Type B pancreatic cell (in vitro differentiated cells): Measurements from ENCODE around the gene ZBTB21. TPM values are rescaled to one million over a fixed set of nuclear protein-coding genes. Genes with fewer than 3 reads are reported as not detected.

Experiments used
- DNase-seq: peaks from one replicate; pipeline ENCODE4 v3.0.0; 2021; ENCODE audit warnings: mixed read lengths; ENCODE audit not compliant: unreplicated experiment; ENCODE audit errors: extremely low spot score
- H3K27ac Mint-ChIP-seq: 2 replicates; pipeline ENCODE4 v1.8.0; 2021; ENCODE audit warnings: mild to moderate bottlenecking, mixed read lengths
- H3K27me3 Mint-ChIP-seq: 2 replicates; pipeline ENCODE4 v1.8.0; 2021; ENCODE audit warnings: mixed read lengths
- H3K36me3 Mint-ChIP-seq: 2 replicates; pipeline ENCODE4 v1.8.0; 2021; ENCODE audit warnings: mixed read lengths
- H3K4me1 Mint-ChIP-seq: one replicate; pipeline ENCODE4 v1.8.0; 2021; ENCODE audit warnings: mixed read lengths; ENCODE audit not compliant: unreplicated experiment
- H3K4me3 Mint-ChIP-seq: 2 replicates; pipeline ENCODE4 v1.8.0; 2021; ENCODE audit warnings: mild to moderate bottlenecking, mixed read lengths
- H3K9me3 Mint-ChIP-seq: 2 replicates; pipeline ENCODE4 v1.8.0; 2021; ENCODE audit warnings: mixed read lengths
- total RNA-seq: library from RNA; stranded (reverse); gene quantifications from 2 replicates; pipeline ENCODE4 v1.2.1, GENCODE V29; 2021; ENCODE audit warnings: low replicate concordance
- TF ChIP-seq, protein P1 (sequence below): fragments of 200-600 bp; sonication (generic); conservative IDR thresholded peaks from 2 replicates; pipeline ENCODE4 v1.5.0; 2021; ENCODE audit warnings: antibody characterized with exemption, mild to moderate bottlenecking

ZBTB21 gene
- total RNA-seq, 1 donor from 2014 or later = 19.9 TPM

GRCh38 chr21:41979751-41980369 lies 30.3 kb downstream of the ZBTB21 start:
- TF ChIP-seq, protein P1, sequence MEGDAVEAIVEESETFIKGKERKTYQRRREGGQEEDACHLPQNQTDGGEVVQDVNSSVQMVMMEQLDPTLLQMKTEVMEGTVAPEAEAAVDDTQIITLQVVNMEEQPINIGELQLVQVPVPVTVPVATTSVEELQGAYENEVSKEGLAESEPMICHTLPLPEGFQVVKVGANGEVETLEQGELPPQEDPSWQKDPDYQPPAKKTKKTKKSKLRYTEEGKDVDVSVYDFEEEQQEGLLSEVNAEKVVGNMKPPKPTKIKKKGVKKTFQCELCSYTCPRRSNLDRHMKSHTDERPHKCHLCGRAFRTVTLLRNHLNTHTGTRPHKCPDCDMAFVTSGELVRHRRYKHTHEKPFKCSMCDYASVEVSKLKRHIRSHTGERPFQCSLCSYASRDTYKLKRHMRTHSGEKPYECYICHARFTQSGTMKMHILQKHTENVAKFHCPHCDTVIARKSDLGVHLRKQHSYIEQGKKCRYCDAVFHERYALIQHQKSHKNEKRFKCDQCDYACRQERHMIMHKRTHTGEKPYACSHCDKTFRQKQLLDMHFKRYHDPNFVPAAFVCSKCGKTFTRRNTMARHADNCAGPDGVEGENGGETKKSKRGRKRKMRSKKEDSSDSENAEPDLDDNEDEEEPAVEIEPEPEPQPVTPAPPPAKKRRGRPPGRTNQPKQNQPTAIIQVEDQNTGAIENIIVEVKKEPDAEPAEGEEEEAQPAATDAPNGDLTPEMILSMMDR = no peak
- Mint-ChIP-seq H3K9me3 (peaks cover 8% of the 10 kb centered on the region), H3K36me3 (no peaks in the 10 kb centered on the region), H3K27me3 (no peaks in the 10 kb centered on the region), H3K4me1 (no peaks in the 10 kb centered on the region), H3K4me3 (no peak overlapping the region), H3K27ac (no peak overlapping the region)
- DNase-seq = no peak

GRCh38 chr21:41979335-41979734 lies 30.8 kb downstream of the ZBTB21 start:
- Mint-ChIP-seq H3K4me1 (no peaks in the 10 kb centered on the region), H3K27me3 (no peaks in the 10 kb centered on the region), H3K9me3 (peaks cover 8% of the 10 kb centered on the region), H3K4me3 (no peak overlapping the region), H3K27ac (no peak overlapping the region), H3K36me3 (no peaks in the 10 kb centered on the region)
- no peak for DNase-seq
- TF ChIP-seq, protein P1 = no peak

DNA sequence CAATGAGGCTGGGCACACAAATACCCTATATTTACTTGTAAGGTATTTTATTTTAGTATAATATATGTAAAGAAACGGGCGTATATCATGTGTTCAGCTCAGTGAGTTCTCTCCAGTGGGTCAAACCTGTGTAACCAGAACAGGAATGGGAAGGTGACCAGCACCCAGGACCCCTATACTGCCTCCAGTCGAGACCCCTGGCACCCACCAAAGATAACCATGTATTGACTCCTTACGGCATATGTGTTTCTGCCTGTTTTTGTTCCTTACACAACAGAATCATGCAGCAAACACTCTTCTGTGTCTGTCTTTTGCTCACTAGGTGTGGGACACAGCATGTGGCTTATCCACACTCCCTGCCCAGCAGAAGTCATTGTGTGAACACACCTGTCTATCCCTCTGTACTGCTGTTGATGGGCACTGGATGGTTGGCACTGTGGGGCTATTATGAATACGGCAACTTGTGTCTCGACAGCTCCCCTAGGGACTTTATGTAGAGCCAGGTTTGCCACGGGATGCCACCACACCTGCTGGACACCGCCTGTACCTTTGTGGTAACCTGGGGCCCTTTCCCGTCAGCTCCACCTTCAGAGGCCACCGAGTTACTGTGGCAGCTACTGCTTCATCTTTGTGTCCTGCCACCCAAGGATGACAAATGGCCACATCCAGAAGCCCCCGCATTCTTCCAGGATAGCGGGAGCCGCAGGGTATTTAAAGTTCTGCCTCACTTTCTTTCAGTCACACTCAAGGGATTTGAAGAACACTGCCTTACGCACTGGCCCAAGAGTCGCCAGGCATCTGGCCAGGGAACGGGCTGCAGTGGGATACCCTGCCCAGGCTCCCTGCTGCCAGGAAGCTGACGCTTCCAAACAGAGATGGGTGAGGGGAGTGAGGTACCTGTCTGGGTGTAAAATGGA lies 32.9 kb downstream of the ZBTB21 start:
- Mint-ChIP-seq H3K27me3 (no peaks in the 10 kb centered on the region), H3K27ac (no peak overlapping the region), H3K4me1 (no peaks in the 10 kb centered on the region), H3K4me3 (no peak overlapping the region), H3K36me3 (no peaks in the 10 kb centered on the region), H3K9me3 (peaks cover 8% of the 10 kb centered on the region)
- TF ChIP-seq, protein P1 = no peak
- peak; percentile 51 for DNase-seq

GRCh38 chr21:41976611-41977010 lies 33.5 kb downstream of the ZBTB21 start:
- peaks cover 8% of the 10 kb centered on the region for H3K9me3 Mint-ChIP-seq
- TF ChIP-seq, protein P1 = no peak
- H3K4me3 Mint-ChIP-seq = no peak overlapping the region
- H3K36me3 Mint-ChIP-seq = no peaks in the 10 kb centered on the region
- H3K4me1 Mint-ChIP-seq = no peaks in the 10 kb centered on the region
- no peaks in the 10 kb centered on the region for H3K27me3 Mint-ChIP-seq
- DNase-seq = peak; percentile 55
- no peak overlapping the region for H3K27ac Mint-ChIP-seq

- Mint-ChIP-seq H3K4me3 (no peak overlapping the region), H3K27me3 (no peaks in the 10 kb centered on the region), H3K9me3 (peaks cover 8% of the 10 kb centered on the region), H3K4me1 (peaks cover 8% of the 10 kb centered on the region), H3K36me3 (no peaks in the 10 kb centered on the region), H3K27ac (no peak overlapping the region)
- TF ChIP-seq, protein P1 = no peak
- peak; percentile 58 for DNase-seq
Measured at GRCh38 chr21:41975391-41976272, 34.5 kb downstream of the ZBTB21 start.
